Measurements from ENCODE around the gene GREM1. TPM values are rescaled to one million over a fixed set of nuclear protein-coding genes. Genes with fewer than 3 reads are reported as not detected.

GREM1 gene
- total RNA-seq, 4 donors from 2014 or later: 0.31 to 1.0 (median 0.41) TPM; not detected in 1

GRCh38 chr15:32715276-32715675, 2.5 kb upstream of the GREM1 start:
- peaks cover 48 to 60% (median 55%) of the 10 kb centered on the region in 3 donors for H3K27me3 ChIP-seq
- no peak overlapping the region for H3K27ac ChIP-seq
- intact Hi-C loops (cut with DNase I; ENCODE audit: low total_unique reads): no loop called here
- H3K9me3 ChIP-seq: no peaks in the 10 kb centered on the region
- ATAC-seq (no peak), DNase-seq (no peak)
- in situ Hi-C loops (cut with MboI; ENCODE audit: low sequenced_read_pairs in 4 of 4): no loop called here
- H3K4me1 ChIP-seq: no peaks in the 10 kb centered on the region
- TF ChIP-seq, protein P1, sequence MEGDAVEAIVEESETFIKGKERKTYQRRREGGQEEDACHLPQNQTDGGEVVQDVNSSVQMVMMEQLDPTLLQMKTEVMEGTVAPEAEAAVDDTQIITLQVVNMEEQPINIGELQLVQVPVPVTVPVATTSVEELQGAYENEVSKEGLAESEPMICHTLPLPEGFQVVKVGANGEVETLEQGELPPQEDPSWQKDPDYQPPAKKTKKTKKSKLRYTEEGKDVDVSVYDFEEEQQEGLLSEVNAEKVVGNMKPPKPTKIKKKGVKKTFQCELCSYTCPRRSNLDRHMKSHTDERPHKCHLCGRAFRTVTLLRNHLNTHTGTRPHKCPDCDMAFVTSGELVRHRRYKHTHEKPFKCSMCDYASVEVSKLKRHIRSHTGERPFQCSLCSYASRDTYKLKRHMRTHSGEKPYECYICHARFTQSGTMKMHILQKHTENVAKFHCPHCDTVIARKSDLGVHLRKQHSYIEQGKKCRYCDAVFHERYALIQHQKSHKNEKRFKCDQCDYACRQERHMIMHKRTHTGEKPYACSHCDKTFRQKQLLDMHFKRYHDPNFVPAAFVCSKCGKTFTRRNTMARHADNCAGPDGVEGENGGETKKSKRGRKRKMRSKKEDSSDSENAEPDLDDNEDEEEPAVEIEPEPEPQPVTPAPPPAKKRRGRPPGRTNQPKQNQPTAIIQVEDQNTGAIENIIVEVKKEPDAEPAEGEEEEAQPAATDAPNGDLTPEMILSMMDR (IDR thresholded peaks at IDR 0.05 in 4 of 5, conservative IDR thresholded peaks at IDR 0.05 in 1 of 5): no peak
- TF ChIP-seq POLR2A (IDR thresholded peaks at IDR 0.05): no peak
- no peaks in the 10 kb centered on the region for H3K36me3 ChIP-seq
- no peak overlapping the region for H3K4me3 ChIP-seq

DNA sequence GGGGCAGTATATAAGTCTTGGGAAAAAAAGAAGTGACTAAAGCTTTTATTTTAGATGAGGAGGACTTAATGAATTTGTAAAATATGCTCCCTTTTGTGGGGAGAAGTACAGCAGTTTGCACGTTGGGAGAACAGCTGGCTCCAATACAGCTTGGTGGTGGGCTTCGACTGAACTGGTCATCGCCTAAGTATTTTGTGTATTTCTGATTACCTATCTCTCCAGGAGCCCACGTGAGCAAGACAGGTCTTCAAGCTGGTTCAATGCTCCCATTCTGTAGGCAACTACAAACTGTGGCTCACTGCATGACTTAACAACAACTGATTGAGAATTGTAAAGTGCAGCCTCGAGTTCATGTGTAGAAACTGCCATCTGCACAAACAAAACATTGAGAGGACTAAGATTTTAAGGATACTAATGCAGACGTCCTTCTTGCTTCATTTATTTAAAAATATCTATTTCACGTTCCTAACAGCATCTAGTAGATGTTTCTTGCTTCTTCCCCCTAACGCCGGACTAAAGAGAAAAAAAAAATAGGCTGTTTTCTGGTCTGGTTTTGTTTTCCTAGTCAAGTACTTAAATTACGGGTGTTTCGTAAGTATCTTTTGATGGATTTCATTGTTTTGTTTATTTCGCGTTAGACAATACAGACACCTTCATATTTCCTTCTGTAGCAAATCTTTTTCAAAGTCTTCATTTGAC, 1.4 kb upstream of the GREM1 start:
- Histone ChIP-seq H3K9me3 (no peaks in the 10 kb centered on the region), H3K4me1 (no peaks in the 10 kb centered on the region), H3K36me3 (no peaks in the 10 kb centered on the region), H3K4me3 (no peak overlapping the region), H3K27me3 (peaks cover 51 to 66% (median 64%) of the 10 kb centered on the region in 3 donors), H3K27ac (no peak overlapping the region)
- TF ChIP-seq, protein P1 (IDR thresholded peaks at IDR 0.05 in 4 of 5, conservative IDR thresholded peaks at IDR 0.05 in 1 of 5): no peak
- no peak for TF ChIP-seq POLR2A (IDR thresholded peaks at IDR 0.05)
- ATAC-seq (no peak), DNase-seq (no peak)
- in situ Hi-C loops (cut with MboI; ENCODE audit: low sequenced_read_pairs in 4 of 4) (no loop called here), intact Hi-C loops (cut with DNase I; ENCODE audit: low total_unique reads) (no loop called here)

- in situ Hi-C loops (cut with MboI; ENCODE audit: low sequenced_read_pairs in 4 of 4) (no loop called here), intact Hi-C loops (cut with DNase I; ENCODE audit: low total_unique reads) (no loop called here)
- no peak for DNase-seq
- Histone ChIP-seq H3K9me3 (no peaks in the 10 kb centered on the region), H3K36me3 (no peaks in the 10 kb centered on the region), H3K27ac (no peak overlapping the region), H3K4me1 (no peaks in the 10 kb centered on the region), H3K4me3 (peak overlapping the region; percentile 22 to 52 (median 36)), H3K27me3 (peaks cover 51 to 67% (median 66%) of the 10 kb centered on the region in 3 donors)
- ATAC-seq: no peak
- TF ChIP-seq, protein P1 (IDR thresholded peaks at IDR 0.05 in 4 of 5, conservative IDR thresholded peaks at IDR 0.05 in 1 of 5): no peak
- no peak for TF ChIP-seq POLR2A (IDR thresholded peaks at IDR 0.05)
Measured at GRCh38 chr15:32716915-32717425, 834 bp upstream of the GREM1 start.

- no peak for DNase-seq
- H3K4me3 ChIP-seq: peak overlapping the region; percentile 5 to 40 (median 26)
- no peaks in the 10 kb centered on the region for H3K4me1 ChIP-seq
- TF ChIP-seq, protein P1 (IDR thresholded peaks at IDR 0.05 in 4 of 5, conservative IDR thresholded peaks at IDR 0.05 in 1 of 5): no peak
- TF ChIP-seq POLR2A (IDR thresholded peaks at IDR 0.05): no peak
- in situ Hi-C loops (cut with MboI; ENCODE audit: low sequenced_read_pairs in 4 of 4) (no loop called here), intact Hi-C loops (cut with DNase I; ENCODE audit: low total_unique reads) (no loop called here)
- ATAC-seq: no peak
- H3K27ac ChIP-seq: no peak overlapping the region
- H3K27me3 ChIP-seq: peaks cover 51 to 67% (median 66%) of the 10 kb centered on the region in 3 donors
- no peaks in the 10 kb centered on the region for H3K9me3 ChIP-seq
- H3K36me3 ChIP-seq: no peaks in the 10 kb centered on the region
Measured at GRCh38 chr15:32718227-32718820, 520 bp downstream of the GREM1 start.
